ENCODE measurements around the gene GNB1.

The GNB1 gene

DNA sequence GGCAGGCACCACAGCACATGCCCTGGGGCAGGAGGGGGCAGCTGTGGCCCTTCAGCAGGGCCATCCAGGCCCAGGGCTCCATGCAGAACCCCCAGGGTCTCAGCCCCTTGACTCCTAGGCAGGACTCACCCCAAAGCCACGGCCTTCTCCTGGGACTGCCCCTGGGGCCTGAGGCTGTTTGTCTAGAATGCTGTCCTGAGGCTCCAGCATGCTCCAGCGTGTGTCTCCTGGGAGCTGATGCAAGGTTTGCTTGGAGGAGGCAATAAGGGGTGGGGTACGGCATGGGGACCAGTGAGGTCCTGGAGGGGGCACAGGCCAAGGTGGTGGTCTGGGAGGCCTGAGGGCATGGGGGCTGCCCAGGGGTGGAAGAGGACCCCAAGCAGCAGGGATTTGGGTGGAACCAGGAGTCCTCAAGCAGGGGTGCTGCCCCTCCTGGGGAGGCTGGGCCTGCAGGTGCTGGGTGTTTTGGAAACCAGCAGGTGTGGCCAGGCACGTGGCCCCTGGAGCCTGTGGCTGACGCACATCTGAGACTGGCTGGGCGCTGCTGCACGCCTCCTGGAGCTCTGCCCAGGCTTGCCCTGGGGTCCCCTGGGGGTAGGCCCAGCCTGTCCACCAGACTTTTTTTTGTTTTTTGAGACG lies 16.3 kb upstream of the GNB1 start:
- DNase-seq: no peak

- DNase-seq: peak in 1 of 2 experiments; percentile 69
Observed at GRCh38 chr1:1906185-1907097, 15.6 kb upstream of the GNB1 start.

DNA sequence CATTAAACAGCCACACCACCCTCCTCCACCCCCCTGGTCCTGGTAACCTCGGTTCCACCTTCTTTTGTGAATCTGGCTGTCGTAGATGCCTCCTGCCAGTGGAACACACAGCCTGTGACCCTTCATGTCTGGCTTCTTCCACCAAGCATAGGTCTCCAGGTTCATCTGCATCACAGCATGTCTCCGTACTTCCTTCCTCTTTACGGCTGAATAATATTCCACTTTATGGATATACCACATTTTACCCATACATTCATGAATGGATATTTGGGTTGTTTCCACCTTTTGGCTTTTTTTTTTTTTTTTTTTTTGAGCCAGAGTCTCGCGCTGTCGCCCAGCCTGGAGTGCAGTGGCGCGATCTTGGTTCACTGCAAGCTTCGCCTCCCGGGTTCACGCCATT lies 12.3 kb upstream of the GNB1 start:
- DNase-seq: no peak

DNA sequence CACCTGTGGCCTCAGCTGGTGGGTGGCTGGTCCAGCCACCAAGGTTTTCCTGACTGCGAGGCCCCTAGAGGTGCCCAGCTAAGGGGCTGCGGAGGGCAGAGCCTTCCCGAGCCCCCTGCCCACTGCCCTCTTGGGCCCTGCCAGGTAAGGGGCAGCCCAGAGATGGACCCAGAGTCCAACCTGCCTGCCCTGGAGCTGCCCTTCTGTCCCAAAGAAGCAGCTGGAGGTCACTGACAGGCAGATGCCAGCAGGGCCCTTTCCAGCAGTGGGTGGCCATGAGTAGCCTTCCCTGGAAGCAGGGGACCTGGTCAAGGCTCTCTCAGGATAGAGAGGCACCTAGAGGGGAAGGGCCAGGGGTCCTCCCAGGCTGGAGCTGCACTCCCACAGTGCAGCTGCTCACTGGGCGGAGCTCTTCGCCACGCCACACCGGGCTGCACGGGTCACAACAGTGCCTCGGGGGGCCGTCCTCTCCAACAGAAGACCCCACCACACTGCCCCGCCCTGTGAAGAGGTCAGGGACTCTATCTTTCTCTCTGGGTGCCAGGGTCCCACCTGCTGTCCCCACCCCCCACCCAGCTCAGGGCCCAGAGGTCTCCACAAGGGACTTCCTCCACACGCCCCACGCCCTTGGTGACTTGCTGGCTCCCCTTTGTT lies 10.9 kb upstream of the GNB1 start:
- DNase-seq: no peak

DNA sequence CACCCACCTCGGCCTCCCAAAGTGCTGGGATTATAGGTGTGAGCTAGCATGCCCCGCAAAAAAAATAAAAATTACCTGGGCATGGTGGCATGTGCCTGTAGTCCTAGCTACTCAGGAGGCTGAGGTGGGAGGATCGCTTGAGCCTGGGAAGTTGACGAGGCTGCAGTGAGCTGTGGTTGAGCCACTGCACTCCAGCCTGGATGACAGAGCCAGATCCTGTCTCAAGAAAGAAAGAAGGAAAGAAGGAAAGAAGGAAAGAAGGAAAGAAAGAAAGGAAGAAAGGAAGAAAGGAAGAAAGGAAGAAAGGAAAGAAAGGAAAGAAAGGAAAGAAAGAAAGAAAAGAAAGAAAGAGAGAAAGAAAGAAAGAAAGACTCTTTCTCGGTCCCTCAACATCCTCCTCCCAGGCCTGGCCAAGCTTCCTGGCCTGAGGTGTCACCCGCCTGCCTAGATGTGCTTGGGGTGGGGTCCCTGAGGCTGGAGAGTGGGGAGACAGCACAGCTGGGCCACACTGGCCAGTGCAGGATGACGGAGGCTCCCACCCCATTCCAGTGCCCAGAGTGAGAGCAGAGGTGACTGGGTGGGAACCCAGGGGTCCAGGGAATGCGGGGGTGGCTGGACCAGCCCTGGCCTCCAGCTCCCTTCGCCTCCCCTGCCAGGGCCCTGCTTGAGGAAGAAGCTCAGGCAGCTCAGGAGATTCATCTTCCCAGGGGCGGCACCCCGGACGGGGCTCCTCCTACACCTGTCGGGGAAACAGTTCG lies 10.2 kb upstream of the GNB1 start:
- DNase-seq: no peak

DNA sequence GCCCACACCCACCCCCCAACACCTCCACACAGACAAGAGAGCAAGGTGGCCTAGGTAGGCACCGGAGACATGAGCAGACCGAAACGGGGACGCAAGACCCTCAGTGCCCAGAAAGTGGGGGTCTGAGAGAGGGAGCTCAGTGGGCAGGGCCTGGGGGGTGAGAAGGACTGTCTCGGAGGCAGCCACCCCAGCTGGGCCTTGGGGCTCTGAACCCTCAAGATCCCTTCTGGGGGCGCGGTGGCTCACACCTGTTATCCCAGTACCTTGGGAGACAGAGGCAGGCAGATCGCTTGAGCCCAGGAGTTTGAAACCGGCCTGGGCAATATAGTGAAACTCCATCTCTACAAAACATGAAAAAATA lies 9.1 kb upstream of the GNB1 start:
- no peak for DNase-seq

DNA sequence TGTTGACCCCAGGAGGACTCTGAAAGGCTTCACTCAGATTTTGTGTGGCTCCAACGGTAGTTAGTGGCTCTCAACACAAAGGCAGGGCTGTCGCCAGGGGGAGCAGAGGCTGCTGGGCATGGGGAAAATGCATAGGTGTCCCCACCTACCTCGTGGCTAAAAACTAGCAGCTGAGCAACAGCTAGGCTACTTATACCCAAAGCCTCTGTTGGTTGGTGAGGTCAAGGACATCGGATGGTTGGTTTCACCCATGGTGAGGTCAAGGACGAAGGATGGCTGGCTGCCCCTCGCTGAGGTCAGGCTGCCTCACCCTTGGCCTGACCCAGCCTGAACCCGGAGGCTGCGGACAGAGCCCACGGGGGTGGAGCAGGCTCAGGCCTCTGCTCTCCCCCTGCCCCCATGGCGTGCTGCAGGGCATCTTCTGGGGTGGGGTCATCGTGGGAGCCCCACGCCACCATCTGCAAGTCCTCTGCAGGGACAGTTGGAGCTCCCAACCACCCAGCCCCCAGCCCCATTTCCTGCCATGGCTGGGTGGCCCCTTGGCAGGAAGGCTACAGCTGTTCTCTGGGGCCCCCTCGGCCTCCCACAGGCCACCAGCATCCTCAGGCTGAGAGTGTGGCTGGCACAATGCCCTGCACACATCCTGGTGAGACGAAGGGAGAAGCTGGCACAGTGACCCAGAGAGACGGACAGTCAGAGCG lies 8.5 kb upstream of the GNB1 start:
- no peak for DNase-seq

GRCh38 chr1:1898246-1898933 lies 7.5 kb upstream of the GNB1 start:
- DNase-seq: no peak

- DNase-seq: no peak
Observed at GRCh38 chr1:1895456-1896336, 4.8 kb upstream of the GNB1 start.

DNA sequence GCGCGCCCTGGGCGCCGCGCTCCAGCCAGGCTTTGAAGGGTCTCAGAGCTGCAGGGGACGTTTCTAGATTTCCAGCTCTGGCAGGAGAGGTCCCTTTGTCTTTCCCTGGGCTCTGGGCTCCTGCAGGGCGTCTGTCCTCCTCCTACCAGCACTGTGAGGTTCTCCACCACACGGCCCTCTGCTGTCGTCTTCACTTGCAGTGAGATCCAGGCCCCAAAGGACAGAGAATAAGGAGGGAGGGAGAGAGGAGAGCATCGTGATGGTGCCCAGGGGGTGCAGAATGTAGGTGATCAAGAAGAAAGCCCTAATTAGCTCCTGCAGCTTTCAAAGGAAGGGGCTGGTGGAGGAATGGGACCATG lies 4.2 kb upstream of the GNB1 start:
- no peak for DNase-seq

- no peak for DNase-seq
Observed at GRCh38 chr1:1894354-1895059, 3.6 kb upstream of the GNB1 start.

DNA sequence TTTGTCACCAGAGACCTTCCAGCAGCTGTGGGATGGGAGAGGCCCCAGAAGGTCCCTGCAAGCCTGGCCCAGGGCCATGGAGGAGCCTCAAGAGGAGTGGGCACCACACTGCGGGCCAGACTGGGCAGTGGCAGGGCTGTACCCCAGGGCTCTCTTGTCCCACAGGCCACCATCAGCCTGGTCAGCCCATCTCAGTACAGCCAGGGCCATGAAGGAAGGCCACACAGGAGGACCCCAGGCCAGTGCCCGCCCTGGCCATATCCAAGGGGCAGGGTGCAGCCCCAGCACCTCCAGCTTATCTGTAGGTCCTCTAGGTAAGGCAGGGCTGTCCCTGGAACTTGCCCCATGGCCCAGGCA lies 3.1 kb upstream of the GNB1 start:
- no peak for DNase-seq

GRCh38 chr1:1893291-1893985 lies 2.6 kb upstream of the GNB1 start:
- no peak for DNase-seq

- no peak for DNase-seq
Observed at GRCh38 chr1:1892763-1893120, 1.9 kb upstream of the GNB1 start.

DNA sequence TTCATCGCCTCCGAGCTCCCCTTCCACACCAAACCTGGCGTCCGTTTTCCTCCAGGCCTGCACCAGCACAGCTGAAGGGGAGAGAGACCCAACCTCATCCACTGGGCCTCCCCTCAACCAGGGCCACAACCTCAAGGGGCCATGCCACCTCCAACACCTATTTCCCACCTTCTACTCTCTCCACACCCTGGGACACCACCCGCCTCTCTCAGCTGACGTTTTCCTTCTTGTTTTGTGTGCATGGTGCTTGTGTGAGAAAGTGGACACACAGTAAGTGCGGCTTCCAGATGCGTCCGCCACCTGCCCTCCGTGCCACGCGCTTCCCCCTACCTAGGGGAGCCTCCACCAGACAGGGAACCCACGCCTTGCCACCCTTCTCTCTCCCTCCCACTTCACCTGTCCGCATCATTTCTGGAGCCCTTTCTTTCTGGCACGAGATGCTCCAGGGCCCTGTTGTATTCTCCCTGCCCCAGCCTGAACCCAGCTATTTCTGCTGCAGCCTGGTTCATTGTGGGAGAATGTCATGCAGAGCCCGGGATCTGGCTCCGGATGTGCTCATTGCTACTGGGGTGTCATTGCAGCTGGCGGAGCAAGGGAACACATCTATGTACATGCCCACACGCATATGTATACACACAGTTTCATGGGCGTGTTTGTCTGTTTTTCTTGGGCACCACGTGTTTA lies 1.3 kb upstream of the GNB1 start:
- DNase-seq: no peak

DNA sequence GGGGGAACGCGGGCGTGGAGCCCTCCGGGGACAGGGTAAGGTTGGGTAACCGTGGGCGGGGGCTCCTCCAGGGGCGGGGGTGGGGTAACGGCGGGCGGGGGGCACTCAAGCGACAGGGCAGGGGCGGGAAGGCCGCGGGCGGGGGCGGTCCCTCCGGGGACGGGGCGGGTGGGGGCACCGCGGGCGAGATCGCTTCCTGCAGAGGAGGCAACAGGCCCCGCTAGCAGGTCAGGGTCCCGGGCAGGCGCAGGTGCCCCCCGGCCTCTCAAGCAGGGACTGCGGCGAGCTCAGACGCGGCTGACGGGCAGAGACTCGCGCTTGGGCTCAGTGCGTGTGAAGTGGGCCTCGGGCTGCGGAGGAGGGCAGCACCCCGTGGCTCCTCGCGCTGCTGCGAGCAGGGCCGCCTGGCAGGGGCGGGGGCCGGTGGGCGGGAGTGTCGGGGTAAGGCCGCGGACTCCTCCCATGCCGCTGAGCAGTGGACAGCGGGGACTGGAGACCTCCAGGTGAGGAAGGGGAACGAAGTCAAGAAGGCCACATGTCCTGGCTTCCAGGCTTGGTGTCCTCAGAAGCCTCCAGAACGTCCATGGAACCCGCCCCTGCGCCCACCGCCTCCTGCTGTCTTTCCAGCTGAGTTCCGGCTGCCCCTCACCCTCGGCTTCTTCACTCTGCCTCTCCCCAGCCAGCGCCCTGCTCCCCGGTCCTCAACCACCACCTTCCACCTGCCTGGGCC lies 627 bp upstream of the GNB1 start:
- DNase-seq: no peak

- no peak for DNase-seq
Observed at GRCh38 chr1:1889847-1890505, 911 bp downstream of the GNB1 start.
